CD4-positive, alpha-beta T cell treated with Interleukin-21 for 1 hour (primary cell): Measurements from ENCODE around the gene RGS7BP.
"Not testable (repeated sequence)": the region's sequence is repeated elsewhere in the genome, so short reads cannot be mapped to it uniquely, and the experiment has no call there.

Experiments
- DNase-seq: peaks from one replicate; pipeline ENCODE4 v3.0.0-alpha.2; 2020

Gene RGS7BP

GRCh38 chr5:64505769-64506566 lies at the start of gene RGS7BP:
TSS of gene RGS7BP (plus strand) at chr5:64506015. CDS start at chr5:64506625, 610 bp downstream.
- no peak for DNase-seq

GRCh38 chr5:64457846-64458245 lies 48.0 kb upstream of the RGS7BP start:
- DNase-seq = no peak

- no peak for DNase-seq
Observed at GRCh38 chr5:64458948-64459347, 46.9 kb upstream of the RGS7BP start.

GRCh38 chr5:64462391-64462790 lies 43.4 kb upstream of the RGS7BP start:
- DNase-seq = no peak

GRCh38 chr5:64486163-64486562 lies 19.7 kb upstream of the RGS7BP start:
- DNase-seq = no peak

GRCh38 chr5:64487283-64487682 lies 18.5 kb upstream of the RGS7BP start:
- no peak for DNase-seq

- no peak for DNase-seq
Observed at GRCh38 chr5:64489857-64490256, 16.0 kb upstream of the RGS7BP start.

- DNase-seq = no peak
Observed at GRCh38 chr5:64497386-64497785, 8.4 kb upstream of the RGS7BP start.

GRCh38 chr5:64502196-64502595 lies 3.6 kb upstream of the RGS7BP start:
- no peak for DNase-seq

- no peak for DNase-seq
Observed at GRCh38 chr5:64506567-64507263, 900 bp downstream of the RGS7BP start.

- DNase-seq = no peak
Observed at GRCh38 chr5:64507264-64507605, 1.4 kb downstream of the RGS7BP start.

- no peak for DNase-seq
Observed at GRCh38 chr5:64509828-64510227, 4.0 kb downstream of the RGS7BP start.

GRCh38 chr5:64513492-64513891 lies 7.7 kb downstream of the RGS7BP start:
- no peak for DNase-seq

GRCh38 chr5:64514612-64515011 lies 8.8 kb downstream of the RGS7BP start:
- DNase-seq = no peak

- DNase-seq = no peak
Observed at GRCh38 chr5:64516216-64516615, 10.4 kb downstream of the RGS7BP start.

GRCh38 chr5:64518793-64519192 lies 13.0 kb downstream of the RGS7BP start:
- no peak for DNase-seq

GRCh38 chr5:64519263-64519662 lies 13.4 kb downstream of the RGS7BP start:
- DNase-seq = no peak

GRCh38 chr5:64526734-64527439 lies 21.1 kb downstream of the RGS7BP start:
- no peak for DNase-seq

- no peak for DNase-seq
Observed at GRCh38 chr5:64530076-64530475, 24.3 kb downstream of the RGS7BP start.

GRCh38 chr5:64532212-64532611 lies 26.4 kb downstream of the RGS7BP start:
- DNase-seq = no peak

- DNase-seq = no peak
Observed at GRCh38 chr5:64532657-64533056, 26.8 kb downstream of the RGS7BP start.

GRCh38 chr5:64534033-64534432 lies 28.2 kb downstream of the RGS7BP start:
- DNase-seq = no peak

GRCh38 chr5:64557911-64558310 lies 52.1 kb downstream of the RGS7BP start:
- DNase-seq = no peak

GRCh38 chr5:64558641-64559040 lies 52.8 kb downstream of the RGS7BP start:
- not testable (repeated sequence) for DNase-seq
